ENCODE data around the gene CFH.
"Not testable (repeated sequence)": the region's sequence is repeated elsewhere in the genome, so short reads cannot be mapped to it uniquely, and the experiment has no call there.

Gene CFH

DNA sequence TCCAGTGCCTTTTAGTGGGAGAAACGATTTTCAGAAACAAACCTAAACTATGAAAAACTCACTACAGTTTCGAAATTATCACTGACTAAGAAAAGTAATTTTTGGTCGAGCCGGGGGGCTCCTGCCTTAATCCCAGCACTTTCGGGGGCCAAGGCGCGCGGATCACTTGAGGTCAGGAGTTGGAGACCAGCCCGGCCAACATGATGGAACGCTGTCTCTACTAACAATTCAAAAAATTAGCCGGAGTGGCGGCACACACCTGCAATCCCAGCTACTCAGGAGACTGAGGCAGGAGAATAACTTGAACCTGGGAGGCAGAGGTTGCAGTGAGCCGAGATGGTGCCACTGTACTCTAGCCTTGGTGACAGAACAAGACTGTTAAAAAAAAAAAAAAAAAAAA lies 125.8 kb downstream of the CFH start:
- FAIRE-seq = no peak

DNA sequence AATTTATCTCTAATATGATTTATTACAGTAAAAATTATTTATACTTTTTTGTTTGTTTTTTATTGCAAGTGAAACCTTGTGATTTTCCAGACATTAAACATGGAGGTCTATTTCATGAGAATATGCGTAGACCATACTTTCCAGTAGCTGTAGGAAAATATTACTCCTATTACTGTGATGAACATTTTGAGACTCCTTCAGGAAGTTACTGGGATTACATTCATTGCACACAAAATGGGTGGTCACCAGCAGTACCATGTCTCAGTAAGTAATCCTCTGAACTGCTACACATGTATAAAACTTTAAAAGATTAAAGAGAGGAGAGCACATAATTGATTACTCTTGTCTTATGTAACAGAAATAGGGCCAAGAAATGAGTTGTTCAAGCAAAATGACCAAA lies 127.2 kb downstream of the CFH start:
- DNase-seq (ENCODE audit: insufficient read length) (no peak), FAIRE-seq (no peak)
- TF ChIP-seq POLR2A (IDR thresholded peaks at IDR 0.05; ENCODE audit: low read depth, low read length) (no peak), TAF1 (IDR thresholded peaks at IDR 0.05; ENCODE audit: borderline replicate concordance, low read depth, low read length) (no peak), POLR2AphosphoS5 (IDR thresholded peaks at IDR 0.05; ENCODE audit: low read depth, low read length) (no peak)

More for the DNA sequence above, 125.8 kb downstream of the CFH start:
- DNase-seq (ENCODE audit: insufficient read length) = no peak
- no peak for TF ChIP-seq POLR2AphosphoS5 (IDR thresholded peaks at IDR 0.05; ENCODE audit: low read depth, low read length)
- no peak for TF ChIP-seq POLR2A (IDR thresholded peaks at IDR 0.05; ENCODE audit: low read depth, low read length)
- no peak for TF ChIP-seq TAF1 (IDR thresholded peaks at IDR 0.05; ENCODE audit: borderline replicate concordance, low read depth, low read length)

- not testable (repeated sequence) for DNase-seq (ENCODE audit: insufficient read length); FAIRE-seq
Measured at GRCh38 chr1:196791252-196791651, 139.4 kb downstream of the CFH start.

DNA sequence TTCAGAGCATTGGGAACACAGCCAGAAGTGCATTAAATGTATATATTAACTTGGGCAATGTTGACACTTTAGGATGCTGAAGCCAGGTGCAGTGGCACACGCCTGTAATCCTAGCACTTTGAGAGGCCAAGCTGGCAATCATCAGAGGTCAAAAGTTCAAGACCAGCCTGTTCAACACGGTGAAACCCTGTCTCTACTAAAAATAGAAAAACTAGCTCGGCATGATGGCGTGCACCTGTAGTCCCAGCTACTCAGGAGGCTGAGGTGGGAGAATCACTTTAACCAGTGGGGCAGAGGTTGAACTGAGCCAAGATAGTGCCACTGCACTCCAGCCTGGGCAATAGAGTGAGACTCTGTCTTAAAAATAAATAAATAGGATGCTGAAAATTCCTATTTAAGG lies 142.3 kb downstream of the CFH start:
- DNase-seq (ENCODE audit: insufficient read length); FAIRE-seq: not testable (repeated sequence)

Data from GM12892 (cell line).